K562 (cell line): ENCODE results near the gene MACF1.

Experiments
- ARHGAP35 ChIP-seq: fragments of 450-650 bp; IDR thresholded peaks from 2 replicates; pipeline ENCODE4 v1.6.1; 2018; ENCODE audit not compliant: partially characterized antibody
- BMI1 ChIP-seq: fragments of 150-350 bp; IDR thresholded peaks from 2 replicates; pipeline ENCODE4 v1.6.1; 2014; ENCODE audit warnings: low read length
- BRD4 ChIP-seq: fragments of 200-600 bp; sonication (generic); IDR thresholded peaks from 2 replicates; pipeline ENCODE4 v1.6.1; 2017; ENCODE audit warnings: inconsistent platforms
- EP300 ChIP-seq: IDR thresholded peaks from 2 replicates; pipeline ENCODE4 v1.6.1; 2012; ENCODE audit warnings: low read length, improper control_type of control experiment
- MTA1 ChIP-seq: fragments of 450-650 bp; IDR thresholded peaks from 2 replicates; pipeline ENCODE4 v1.6.1; 2017; ENCODE audit warnings: borderline replicate concordance
- POLR2A ChIP-seq: fragments of 450-650 bp; conservative IDR thresholded peaks from 2 replicates; pipeline ENCODE4 v1.6.1; 2016
- RAD21 ChIP-seq, 2 experiments: fragments of 250-450 bp in 1 of 2; fragments of 450-650 bp in 1 of 2; sonication (Bioruptor Pico) in 1 of 2; formaldehyde crosslinking in 1 of 2; IDR thresholded peaks in 1 of 2; conservative IDR thresholded peaks in 1 of 2; 2 replicates each; pipeline versions ENCODE4 v1.4.0 to v1.8.0; 2020 to 2022; ENCODE audit warnings: mild to moderate bottlenecking in 2 of 2, moderate library complexity in 1 of 2
- SMARCA4 ChIP-seq: fragments of 450-650 bp; IDR thresholded peaks from 2 replicates; pipeline ENCODE4 v1.6.1; 2016

GRCh38 chr1:39524171-39524570 is 319.7 kb downstream of the MACF1 start:
- no peak for TF ChIP-seq EP300
- TF ChIP-seq SMARCA4: no peak
- no peak for TF ChIP-seq POLR2A
- TF ChIP-seq BMI1: no peak
- no peak for TF ChIP-seq BRD4
- TF ChIP-seq ARHGAP35: no peak
- TF ChIP-seq MTA1: no peak
- TF ChIP-seq RAD21 (CRISPR knock-in tag; conservative IDR thresholded peaks at IDR 0.05 in 1 of 2, IDR thresholded peaks at IDR 0.05 in 1 of 2): no peak
